ENCODE results near the gene MAML2. TPM values are rescaled to one million over a fixed set of nuclear protein-coding genes. Genes with fewer than 3 reads are reported as not detected.

The MAML2 gene
- polyA plus RNA-seq, 3 donors, result 0.57 to 7.6 (median 1.2) TPM

DNA sequence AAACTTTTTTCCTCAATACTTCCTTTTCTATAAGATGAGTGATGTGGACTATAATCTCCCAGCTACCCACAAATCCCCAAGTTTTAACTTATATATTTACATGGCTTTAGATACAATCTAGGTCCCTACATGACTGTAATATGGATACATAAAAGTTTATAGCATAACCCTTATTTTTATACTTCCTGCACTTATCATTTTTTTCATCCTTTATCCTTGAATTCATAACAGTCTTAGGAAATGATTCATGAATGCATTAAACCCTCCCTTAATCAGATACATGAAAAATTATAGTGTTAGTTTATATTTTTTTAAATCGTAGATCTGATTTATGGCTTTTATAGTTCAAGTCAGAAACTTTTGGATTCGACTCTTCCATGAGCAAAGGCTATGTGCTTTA is 195.8 kb downstream of the MAML2 start:
- TF ChIP-seq, protein P1, sequence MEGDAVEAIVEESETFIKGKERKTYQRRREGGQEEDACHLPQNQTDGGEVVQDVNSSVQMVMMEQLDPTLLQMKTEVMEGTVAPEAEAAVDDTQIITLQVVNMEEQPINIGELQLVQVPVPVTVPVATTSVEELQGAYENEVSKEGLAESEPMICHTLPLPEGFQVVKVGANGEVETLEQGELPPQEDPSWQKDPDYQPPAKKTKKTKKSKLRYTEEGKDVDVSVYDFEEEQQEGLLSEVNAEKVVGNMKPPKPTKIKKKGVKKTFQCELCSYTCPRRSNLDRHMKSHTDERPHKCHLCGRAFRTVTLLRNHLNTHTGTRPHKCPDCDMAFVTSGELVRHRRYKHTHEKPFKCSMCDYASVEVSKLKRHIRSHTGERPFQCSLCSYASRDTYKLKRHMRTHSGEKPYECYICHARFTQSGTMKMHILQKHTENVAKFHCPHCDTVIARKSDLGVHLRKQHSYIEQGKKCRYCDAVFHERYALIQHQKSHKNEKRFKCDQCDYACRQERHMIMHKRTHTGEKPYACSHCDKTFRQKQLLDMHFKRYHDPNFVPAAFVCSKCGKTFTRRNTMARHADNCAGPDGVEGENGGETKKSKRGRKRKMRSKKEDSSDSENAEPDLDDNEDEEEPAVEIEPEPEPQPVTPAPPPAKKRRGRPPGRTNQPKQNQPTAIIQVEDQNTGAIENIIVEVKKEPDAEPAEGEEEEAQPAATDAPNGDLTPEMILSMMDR (IDR thresholded peaks at IDR 0.05), result no peak
- Mint-ChIP-seq H3K36me3 (peaks cover 0 to 2% of the 10 kb centered on the region in 2 donors), H3K4me3 (no peak overlapping the region), H3K9me3 (no peaks in the 10 kb centered on the region), H3K27me3 (ENCODE audit: low read depth in 3 of 3) (no peaks in the 10 kb centered on the region), H3K4me1 (peaks cover 3% of the 10 kb centered on the region), H3K27ac (no peak overlapping the region)
- Histone ChIP-seq H3K36me3 (replicated peaks in 1 of 2; ENCODE audit: control insufficient read depth in 1 of 2, insufficient read depth in 2 of 2, low read length in 2 of 2) (no peaks in the 10 kb centered on the region), H3K9me3 (replicated peaks in 1 of 2; ENCODE audit: control insufficient read depth in 1 of 2, insufficient read depth in 1 of 2, low read length in 2 of 2) (no peaks in the 10 kb centered on the region), H3K4me1 (ENCODE audit: control insufficient read depth in 1 of 2, insufficient read depth in 2 of 2, low read length in 2 of 2) (no peaks in the 10 kb centered on the region), H3K27ac (ENCODE audit: low read depth in 1 of 2, low read length in 2 of 2) (no peak overlapping the region), H4K20me1 (ENCODE audit: insufficient read depth, low read length) (peaks cover 6% of the 10 kb centered on the region), H3K27me3 (ENCODE audit: control insufficient read depth in 2 of 2, insufficient read depth in 2 of 2, low read length in 2 of 2) (no peaks in the 10 kb centered on the region), H2AFZ (ENCODE audit: insufficient read depth, low read depth, low read length, poor library complexity, severe bottlenecking) (no peak overlapping the region), H3K4me2 (replicated peaks; ENCODE audit: extremely low read depth, low read length, poor library complexity, severe bottlenecking) (no peak overlapping the region), H3K9ac (ENCODE audit: insufficient read depth, low read length, poor library complexity, severe bottlenecking) (no peak overlapping the region), H3K79me2 (ENCODE audit: insufficient read depth, low read length) (no peaks in the 10 kb centered on the region), H3K4me3 (replicated peaks in 1 of 3; ENCODE audit: low read depth in 2 of 3, low read length in 3 of 3) (no peak overlapping the region)
- intact Hi-C loops (cut with micrococcal nuclease), result no loop called here
- WGBS (ENCODE audit: insufficient coverage), result no CpG with 5 or more reads among the region's 2 CpGs
- no peak for DNase-seq

DNA sequence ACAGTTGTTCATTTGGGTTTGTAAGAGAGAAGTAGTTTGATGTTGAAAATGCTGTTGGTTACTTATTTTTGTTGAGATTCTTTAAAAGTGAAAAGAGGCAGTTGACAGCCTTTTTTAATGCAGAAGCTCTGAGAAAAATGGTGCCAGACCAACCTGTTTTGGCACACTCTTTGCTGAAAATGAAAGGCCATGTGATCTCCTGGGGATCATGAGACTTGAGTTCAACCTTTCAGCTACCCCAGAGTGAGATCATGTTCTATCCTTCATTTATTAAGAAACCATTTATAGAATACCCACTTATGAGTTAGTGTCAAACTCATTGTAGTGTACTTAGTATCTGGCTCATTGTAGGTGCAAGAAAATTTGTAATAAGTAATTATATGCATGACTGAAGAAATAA is 196.2 kb downstream of the MAML2 start:
- no peak overlapping the region for H3K4me2 ChIP-seq (replicated peaks; ENCODE audit: extremely low read depth, low read length, poor library complexity, severe bottlenecking)
- Mint-ChIP-seq H3K27ac (no peak overlapping the region), H3K9me3 (no peaks in the 10 kb centered on the region), H3K4me3 (no peak overlapping the region), H3K27me3 (ENCODE audit: low read depth in 3 of 3) (no peaks in the 10 kb centered on the region), H3K36me3 (peaks cover 0 to 2% of the 10 kb centered on the region in 2 donors), H3K4me1 (peaks cover 3% of the 10 kb centered on the region)
- no peaks in the 10 kb centered on the region for H3K36me3 ChIP-seq (replicated peaks in 1 of 2; ENCODE audit: control insufficient read depth in 1 of 2, insufficient read depth in 2 of 2, low read length in 2 of 2)
- TF ChIP-seq, protein P1 (IDR thresholded peaks at IDR 0.05), result no peak
- intact Hi-C loops (cut with micrococcal nuclease), result no loop called here
- no peak for DNase-seq
- H3K79me2 ChIP-seq (ENCODE audit: insufficient read depth, low read length), result no peaks in the 10 kb centered on the region
- no peak overlapping the region for H3K9ac ChIP-seq (ENCODE audit: insufficient read depth, low read length, poor library complexity, severe bottlenecking)
- H3K27ac ChIP-seq (ENCODE audit: low read depth in 1 of 2, low read length in 2 of 2), result no peak overlapping the region
- H3K27me3 ChIP-seq (ENCODE audit: control insufficient read depth in 2 of 2, insufficient read depth in 2 of 2, low read length in 2 of 2), result no peaks in the 10 kb centered on the region
- no peak overlapping the region for H3K4me3 ChIP-seq (replicated peaks in 1 of 3; ENCODE audit: low read depth in 2 of 3, low read length in 3 of 3)
- peaks cover 3% of the 10 kb centered on the region for H4K20me1 ChIP-seq (ENCODE audit: insufficient read depth, low read length)
- no peaks in the 10 kb centered on the region for H3K9me3 ChIP-seq (replicated peaks in 1 of 2; ENCODE audit: control insufficient read depth in 1 of 2, insufficient read depth in 1 of 2, low read length in 2 of 2)
- no peaks in the 10 kb centered on the region for H3K4me1 ChIP-seq (ENCODE audit: control insufficient read depth in 1 of 2, insufficient read depth in 2 of 2, low read length in 2 of 2)
- no peak overlapping the region for H2AFZ ChIP-seq (ENCODE audit: insufficient read depth, low read depth, low read length, poor library complexity, severe bottlenecking)
